Activated T-helper 1 cell treated with anti-CD3 and anti-CD28 coated beads, Interleukin-2, amount 50 U/mL, for 16 hours (primary cell): ENCODE data around the gene RNF113A.
A peak's percentile ranks its signal among the peaks of the same experiment; 100 is the strongest.
"Not testable (repeated sequence)": the region's sequence is repeated elsewhere in the genome, so short reads cannot be mapped to it uniquely, and the experiment has no call there.

Experiments
- DNase-seq, 2 donors: peaks; one replicate each; pipeline ENCODE4 v3.0.0-alpha.2; 2020; ENCODE audit warnings: low read depth in 1 of 2, low spot score in 1 of 2

Gene RNF113A

DNA sequence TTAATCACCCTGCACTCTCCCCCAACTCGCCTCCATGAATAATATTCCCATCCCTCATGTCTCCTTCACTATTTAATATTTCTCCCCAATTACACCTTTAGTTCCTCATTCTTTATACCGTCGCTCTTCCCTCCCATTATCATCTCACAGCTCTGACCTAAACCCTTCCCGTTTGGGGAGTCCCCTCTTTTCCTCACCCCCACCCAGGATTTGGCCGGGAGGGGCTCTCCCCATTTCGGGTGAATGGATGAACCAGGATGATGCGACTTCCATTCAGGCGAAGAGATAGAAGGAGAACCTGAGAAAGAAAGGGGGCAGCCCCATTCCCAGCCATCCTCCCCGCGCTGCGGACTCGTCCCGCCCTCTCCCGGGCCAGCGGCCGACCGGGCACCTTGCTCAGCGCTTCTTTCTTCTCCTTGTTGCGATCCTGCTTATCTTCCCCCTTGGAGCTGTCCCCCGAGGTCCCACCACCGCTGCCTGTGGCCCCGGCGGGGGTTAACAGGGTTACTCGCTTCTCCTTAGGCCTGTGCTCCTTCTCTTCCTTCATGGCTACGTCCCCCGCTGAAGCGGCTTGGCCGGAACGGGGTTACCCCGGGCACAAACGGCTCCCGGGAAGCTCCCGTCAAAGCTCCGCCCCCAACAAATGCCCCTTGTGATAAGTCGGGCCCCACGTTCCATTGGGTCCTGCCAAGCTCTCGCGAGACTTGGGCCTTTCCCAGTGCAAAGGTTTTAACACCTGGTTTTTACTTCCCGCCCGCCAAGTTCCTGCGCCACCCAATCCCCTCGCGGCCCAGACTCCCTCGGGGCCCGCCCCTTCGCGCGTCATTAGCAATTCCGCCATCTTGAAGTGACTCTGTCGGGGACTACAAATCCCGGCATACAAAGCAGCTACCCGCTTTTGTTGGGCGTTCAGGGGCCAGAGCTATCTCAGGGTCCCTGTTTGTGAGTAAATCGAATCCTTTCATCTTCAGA, 18.9 kb downstream of the RNF113A start, which contains the start of gene UPF3B:
UPF3B (minus strand) TSS at position 582 of the 972 bp plus-strand sequence; CDS start at position 547, 35 bp downstream.
- DNase-seq: peak; percentile 74 to 85

DNA sequence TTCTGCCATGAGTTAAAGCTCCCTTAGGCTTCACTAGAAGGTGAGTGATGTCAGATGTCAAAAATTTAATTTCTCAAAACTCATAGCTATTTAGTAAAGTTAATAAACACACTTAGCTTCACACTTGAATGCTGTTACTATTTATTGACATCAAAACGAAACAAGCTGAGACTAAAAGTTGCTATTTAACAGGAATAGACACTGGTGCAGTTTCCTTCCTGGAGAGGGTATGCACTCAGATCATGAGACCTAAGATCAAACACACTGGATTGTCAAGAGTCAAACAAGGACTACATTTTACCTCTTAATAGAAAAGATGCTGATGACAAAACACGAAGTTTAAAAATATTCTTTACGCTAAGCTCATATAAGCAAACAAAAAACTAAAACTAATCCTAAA, 37.6 kb downstream of the RNF113A start:
- no peak for DNase-seq

DNA sequence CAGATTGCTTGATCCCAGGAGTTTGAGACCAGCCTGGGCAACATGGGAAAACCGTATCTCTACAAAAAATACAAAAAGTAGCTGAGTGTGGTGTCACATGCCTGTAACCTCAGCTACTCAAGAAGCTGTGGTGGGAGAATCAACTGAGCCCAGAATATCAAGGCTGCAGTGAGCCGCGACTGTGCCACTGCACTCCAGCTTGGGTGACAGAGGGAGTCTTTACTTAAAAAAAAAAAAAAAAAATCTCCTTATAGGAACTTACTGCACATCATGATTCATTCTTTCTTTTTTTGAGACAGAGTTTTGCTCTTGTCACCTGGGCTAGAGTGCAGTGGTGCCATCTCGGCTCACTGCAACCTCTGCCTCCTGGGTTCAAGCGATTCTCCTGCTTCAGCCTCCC, 43.1 kb downstream of the RNF113A start:
- DNase-seq: no peak

DNA sequence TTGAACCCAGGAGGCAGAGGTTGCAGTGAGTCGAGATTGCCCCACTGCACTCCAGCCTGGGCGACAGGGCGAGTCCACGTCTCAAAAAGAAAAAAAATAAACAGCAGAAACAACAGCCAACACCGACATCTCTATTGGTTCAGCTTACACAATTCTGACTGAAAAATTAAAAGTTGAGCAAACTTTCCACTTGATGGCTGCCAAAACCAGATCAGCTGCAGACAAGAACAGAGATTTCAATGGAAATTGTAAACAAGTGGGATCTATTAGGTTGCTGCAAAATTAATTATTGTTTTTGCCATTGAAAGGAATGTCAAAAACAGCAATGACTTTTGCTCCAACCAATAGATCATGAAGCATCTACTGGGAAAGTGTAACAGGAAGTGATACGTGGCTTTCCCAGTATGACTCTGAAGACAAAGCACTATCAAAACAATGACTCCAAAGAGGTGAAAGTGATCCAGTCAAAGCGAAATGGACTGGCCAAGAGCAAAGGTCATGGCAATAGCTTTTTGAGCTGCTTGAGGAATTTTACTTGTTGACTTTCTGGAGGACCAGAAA, 45.1 kb downstream of the RNF113A start:
- DNase-seq: no peak

DNA sequence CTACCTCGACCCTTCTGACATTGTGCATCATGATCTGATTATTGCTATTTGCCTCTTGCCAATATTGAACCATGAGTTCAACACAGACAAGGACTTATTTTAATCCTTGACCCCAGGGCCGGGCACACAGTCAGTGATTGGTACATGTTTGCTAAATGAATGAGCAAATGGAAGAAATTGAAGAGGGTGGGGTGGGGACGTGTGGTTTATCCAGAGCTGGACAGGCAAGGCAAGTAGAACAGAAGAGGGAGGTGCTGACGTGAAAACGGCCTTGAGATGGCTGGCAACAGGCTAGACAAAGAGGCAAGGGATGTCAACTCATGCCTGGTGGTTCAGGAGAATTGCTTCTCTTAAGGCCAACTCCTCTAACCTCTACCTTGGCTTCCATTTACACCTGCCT, 47.3 kb downstream of the RNF113A start:
- DNase-seq: not testable (repeated sequence)

DNA sequence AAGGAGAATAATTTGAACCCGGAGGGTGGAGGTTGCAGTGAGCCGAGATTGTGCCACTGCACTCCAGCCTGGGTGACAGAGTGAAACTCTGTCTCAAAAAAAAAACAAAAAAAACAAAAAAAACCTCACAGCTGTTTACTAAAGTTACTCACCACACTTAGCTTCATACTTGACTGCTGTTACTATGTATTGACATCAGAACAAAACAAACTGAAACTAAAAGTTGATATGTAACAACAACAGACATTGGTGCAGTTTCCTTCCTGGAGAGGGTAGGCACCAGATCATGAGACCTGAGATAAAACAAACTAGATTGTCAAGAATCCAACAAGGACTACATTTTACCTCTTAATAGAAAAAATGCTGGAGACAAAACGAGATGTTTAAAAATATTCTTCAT, 49.8 kb downstream of the RNF113A start:
- DNase-seq: not testable (repeated sequence)
